Activated naive CD8-positive, alpha-beta T cell (primary cell): Measurements from ENCODE around the gene GALNT15.

Experiments used
- H3K27ac Mint-ChIP-seq: one replicate; pipeline ENCODE4 v1.8.0; 2021; ENCODE audit warnings: mixed read lengths
- H3K27me3 Mint-ChIP-seq: one replicate; pipeline ENCODE4 v1.8.0; 2021; ENCODE audit warnings: mixed read lengths
- H3K36me3 Mint-ChIP-seq: one replicate; pipeline ENCODE4 v1.8.0; 2021; ENCODE audit warnings: mixed read lengths
- H3K4me1 Mint-ChIP-seq: one replicate; pipeline ENCODE4 v1.8.0; 2021; ENCODE audit warnings: low read depth, mixed read lengths
- H3K4me3 Mint-ChIP-seq: one replicate; pipeline ENCODE4 v1.8.0; 2021; ENCODE audit warnings: mild to moderate bottlenecking, mixed read lengths
- H3K9me3 Mint-ChIP-seq: one replicate; pipeline ENCODE4 v1.8.0; 2021; ENCODE audit warnings: low read depth, mixed read lengths

Gene GALNT15

DNA sequence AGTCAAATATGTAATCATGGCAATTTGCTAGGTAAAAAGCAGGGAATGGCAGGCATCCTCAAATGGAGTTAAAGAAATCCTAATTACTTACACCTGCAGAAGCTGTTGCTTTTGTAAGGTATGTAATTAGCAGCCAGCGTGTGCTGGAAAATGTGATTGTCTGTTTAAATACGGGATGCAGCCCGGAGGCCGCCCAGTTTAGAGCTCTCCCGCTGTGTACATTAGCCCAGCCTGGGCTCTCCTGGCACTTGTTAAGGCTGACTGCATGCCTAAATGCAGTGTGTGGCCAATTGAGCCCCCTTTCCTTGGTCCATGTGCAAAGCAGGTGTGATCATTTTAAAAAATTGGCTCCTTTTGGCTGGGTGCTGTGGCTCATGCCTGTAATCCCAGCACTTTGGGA is 81.2 kb downstream of the GALNT15 start:
- Mint-ChIP-seq H3K36me3 (no peaks in the 10 kb centered on the region), H3K4me1 (peaks cover 17% of the 10 kb centered on the region), H3K27me3 (no peaks in the 10 kb centered on the region), H3K27ac (no peak overlapping the region), H3K9me3 (no peaks in the 10 kb centered on the region), H3K4me3 (no peak overlapping the region)

DNA sequence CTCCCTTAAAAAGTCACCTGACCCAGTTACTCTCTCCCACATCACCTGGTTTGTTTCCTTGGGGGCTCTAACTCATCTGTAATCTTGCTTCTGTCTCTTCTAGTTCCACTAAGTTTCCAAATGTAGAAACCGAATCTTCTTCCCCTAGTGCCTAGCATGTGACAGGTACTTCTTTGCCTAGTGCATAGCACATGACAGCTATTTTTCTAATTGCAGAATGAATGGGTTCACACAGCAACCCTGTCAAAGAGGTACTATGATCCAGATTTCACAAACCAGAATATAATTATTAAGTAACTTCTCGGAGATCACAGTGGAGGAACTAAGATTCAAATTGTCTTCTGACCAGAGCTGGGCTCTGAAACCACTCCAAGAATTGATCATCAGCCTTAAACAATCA is 82.8 kb downstream of the GALNT15 start:
- Mint-ChIP-seq H3K4me1 (peaks cover 17% of the 10 kb centered on the region), H3K9me3 (no peaks in the 10 kb centered on the region), H3K4me3 (no peak overlapping the region), H3K27me3 (no peaks in the 10 kb centered on the region), H3K36me3 (no peaks in the 10 kb centered on the region), H3K27ac (no peak overlapping the region)

DNA sequence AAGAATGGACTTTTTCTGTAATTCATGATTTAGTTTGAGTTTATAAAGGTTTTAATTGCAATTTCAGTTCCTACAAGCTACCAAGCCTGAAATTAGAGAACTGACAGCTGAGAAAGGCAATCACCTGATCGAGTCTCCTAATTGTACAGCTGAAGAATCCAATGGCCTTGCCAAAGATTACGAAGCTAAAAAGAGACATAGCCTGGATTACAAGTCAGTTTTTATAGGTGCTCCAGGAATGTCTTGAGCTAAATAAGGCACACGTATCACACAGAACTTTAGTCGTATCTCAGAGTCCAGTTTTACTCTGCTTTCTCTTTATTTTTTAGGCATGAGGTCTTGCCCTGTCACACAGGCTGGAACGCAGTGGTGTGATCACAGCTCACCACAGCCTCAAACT is 83.7 kb downstream of the GALNT15 start:
- H3K27me3 Mint-ChIP-seq, result no peaks in the 10 kb centered on the region
- H3K4me1 Mint-ChIP-seq, result peaks cover 17% of the 10 kb centered on the region
- H3K4me3 Mint-ChIP-seq, result no peak overlapping the region
- no peaks in the 10 kb centered on the region for H3K36me3 Mint-ChIP-seq
- H3K27ac Mint-ChIP-seq, result no peak overlapping the region
- no peaks in the 10 kb centered on the region for H3K9me3 Mint-ChIP-seq

GRCh38 chr3:16258866-16259265 is 84.4 kb downstream of the GALNT15 start:
- H3K36me3 Mint-ChIP-seq, result no peaks in the 10 kb centered on the region
- no peaks in the 10 kb centered on the region for H3K27me3 Mint-ChIP-seq
- peaks cover 17% of the 10 kb centered on the region for H3K4me1 Mint-ChIP-seq
- no peak overlapping the region for H3K4me3 Mint-ChIP-seq
- H3K9me3 Mint-ChIP-seq, result no peaks in the 10 kb centered on the region
- H3K27ac Mint-ChIP-seq, result no peak overlapping the region

- H3K27me3 Mint-ChIP-seq, result no peaks in the 10 kb centered on the region
- no peaks in the 10 kb centered on the region for H3K9me3 Mint-ChIP-seq
- peaks cover 18% of the 10 kb centered on the region for H3K4me1 Mint-ChIP-seq
- no peaks in the 10 kb centered on the region for H3K36me3 Mint-ChIP-seq
- no peak overlapping the region for H3K4me3 Mint-ChIP-seq
- no peak overlapping the region for H3K27ac Mint-ChIP-seq
Observed at GRCh38 chr3:16260046-16260445, 85.6 kb downstream of the GALNT15 start.

DNA sequence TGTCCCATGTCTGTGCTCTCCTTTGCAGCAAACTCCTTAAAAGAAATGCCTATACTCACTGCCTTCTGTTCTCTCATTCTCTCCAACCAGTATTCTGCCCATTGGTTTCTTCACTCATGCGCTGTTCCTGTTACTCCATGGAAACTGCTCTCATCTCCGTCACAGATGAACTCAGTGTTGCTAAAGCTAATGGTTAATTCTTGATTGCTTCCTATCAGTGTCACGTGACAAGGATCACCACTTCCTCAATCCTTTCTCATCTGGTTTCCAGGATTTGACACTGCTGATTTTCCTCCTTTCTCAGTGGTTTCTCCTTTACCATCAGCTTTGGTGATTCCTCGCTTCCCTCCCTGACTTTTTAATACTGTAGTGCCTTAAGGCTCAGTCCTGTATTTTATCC is 87.7 kb downstream of the GALNT15 start:
- Mint-ChIP-seq H3K27ac (no peak overlapping the region), H3K27me3 (no peaks in the 10 kb centered on the region), H3K4me3 (no peak overlapping the region), H3K4me1 (peaks cover 30% of the 10 kb centered on the region), H3K36me3 (no peaks in the 10 kb centered on the region), H3K9me3 (no peaks in the 10 kb centered on the region)

GRCh38 chr3:16264174-16264707 is 89.8 kb downstream of the GALNT15 start:
- Mint-ChIP-seq H3K27ac (peak overlapping the region; percentile 100), H3K4me1 (peaks cover 38% of the 10 kb centered on the region), H3K36me3 (no peaks in the 10 kb centered on the region), H3K27me3 (no peaks in the 10 kb centered on the region), H3K9me3 (no peaks in the 10 kb centered on the region), H3K4me3 (peak overlapping the region; percentile 99)

DNA sequence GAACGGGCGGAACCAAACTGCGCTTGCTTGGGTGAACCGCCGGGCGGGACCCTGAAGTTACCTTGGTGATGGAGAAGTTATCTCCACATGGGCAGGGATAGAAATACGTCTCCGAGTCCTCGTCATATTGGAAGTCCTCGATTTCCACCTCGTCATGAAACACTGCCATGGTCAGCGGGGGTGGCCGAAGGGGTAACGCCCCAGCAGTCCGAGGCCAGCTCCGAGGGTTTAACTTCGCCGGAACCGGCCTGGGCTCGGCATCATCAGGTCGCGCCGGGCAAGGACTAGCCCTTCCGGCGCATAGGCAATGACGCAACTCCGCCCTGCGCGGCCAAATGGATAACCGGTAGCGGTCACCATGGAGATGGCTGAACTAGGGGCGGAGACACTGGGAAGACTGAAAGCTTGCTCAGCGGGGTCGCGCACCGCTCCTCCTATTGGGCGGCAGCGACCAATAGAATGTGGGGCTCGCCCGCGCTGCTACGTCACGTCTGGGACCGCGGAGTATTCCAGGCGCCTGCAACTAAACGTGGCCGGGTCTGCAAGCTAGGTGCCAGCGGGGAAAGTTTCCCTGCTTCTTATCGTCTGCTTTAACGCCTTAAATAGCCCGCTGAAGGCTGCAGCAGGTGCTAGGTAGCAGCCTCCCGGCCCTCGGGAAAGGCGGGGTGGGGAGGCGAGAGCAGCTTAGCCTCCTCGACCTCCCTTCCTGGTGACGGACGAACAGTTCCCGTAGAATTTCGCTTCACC is 90.4 kb downstream of the GALNT15 start, which contains the start of the genes DPH3 and OXNAD1:
Gene DPH3 (minus strand): TSS at position 236 of the 747 bp plus-strand sequence. CDS start 67 bp downstream, at position 169.
Gene OXNAD1 (plus strand): TSS at position 505 of the 747 bp plus-strand sequence. CDS start 5,741 bp downstream, outside the sequence.
- Mint-ChIP-seq H3K4me3 (peak within 1 kb of the TSS; percentile 99), H3K27me3 (no peaks in the 10 kb centered on the region), H3K27ac (peak within 1 kb of the TSS; percentile 100), H3K9me3 (no peaks in the 10 kb centered on the region), H3K4me1 (peaks cover 34% of the 10 kb centered on the region), H3K36me3 (no peaks in the 10 kb centered on the region)

DNA sequence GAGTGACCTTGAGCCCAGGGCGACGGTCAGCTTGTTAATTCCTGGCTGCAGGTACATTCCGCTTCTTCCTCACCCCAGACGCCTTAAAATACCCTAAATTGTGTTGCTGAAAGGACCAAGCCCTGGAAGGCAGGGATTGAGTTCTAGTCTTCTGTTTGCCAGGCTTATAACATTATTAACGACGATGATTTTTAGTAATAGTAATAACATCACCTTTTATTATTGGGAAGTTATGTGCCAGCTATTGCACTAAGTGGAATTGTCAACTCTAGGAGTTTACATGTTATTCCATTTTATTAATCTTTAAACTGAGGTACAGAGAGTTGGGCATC is 90.9 kb downstream of the GALNT15 start:
- Mint-ChIP-seq H3K36me3 (no peaks in the 10 kb centered on the region), H3K4me1 (peaks cover 33% of the 10 kb centered on the region), H3K27ac (peak overlapping the region; percentile 100), H3K27me3 (no peaks in the 10 kb centered on the region), H3K9me3 (no peaks in the 10 kb centered on the region), H3K4me3 (peak overlapping the region; percentile 99)

- H3K4me1 Mint-ChIP-seq, result peaks cover 33% of the 10 kb centered on the region
- H3K27ac Mint-ChIP-seq, result peak overlapping the region; percentile 25
- peak overlapping the region; percentile 21 for H3K4me3 Mint-ChIP-seq
- H3K36me3 Mint-ChIP-seq, result peaks cover 2% of the 10 kb centered on the region
- no peaks in the 10 kb centered on the region for H3K9me3 Mint-ChIP-seq
- H3K27me3 Mint-ChIP-seq, result no peaks in the 10 kb centered on the region
Observed at GRCh38 chr3:16266714-16267113, 92.2 kb downstream of the GALNT15 start.

DNA sequence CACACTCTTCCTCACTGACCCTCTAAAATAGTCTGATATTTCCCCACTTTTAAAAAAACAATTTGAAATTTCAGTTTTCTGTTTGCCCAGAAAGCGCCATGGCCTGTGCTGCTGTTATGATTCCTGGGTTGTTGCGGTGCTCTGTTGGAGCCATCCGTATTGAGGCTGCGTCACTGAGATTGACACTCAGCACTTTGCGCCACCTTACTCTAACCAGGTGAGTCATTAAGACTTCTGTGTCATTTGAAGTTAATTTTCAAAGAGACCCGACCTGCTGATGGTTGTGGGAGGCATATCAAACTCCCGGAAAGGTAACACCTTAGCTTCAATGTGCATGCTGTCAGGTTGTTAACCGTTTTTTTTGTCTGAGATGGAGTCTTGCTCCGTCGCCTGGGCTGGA is 96.4 kb downstream of the GALNT15 start:
- Mint-ChIP-seq H3K27me3 (no peaks in the 10 kb centered on the region), H3K4me1 (peaks cover 24% of the 10 kb centered on the region), H3K9me3 (no peaks in the 10 kb centered on the region), H3K4me3 (no peak overlapping the region), H3K27ac (no peak overlapping the region), H3K36me3 (peaks cover 17% of the 10 kb centered on the region)

DNA sequence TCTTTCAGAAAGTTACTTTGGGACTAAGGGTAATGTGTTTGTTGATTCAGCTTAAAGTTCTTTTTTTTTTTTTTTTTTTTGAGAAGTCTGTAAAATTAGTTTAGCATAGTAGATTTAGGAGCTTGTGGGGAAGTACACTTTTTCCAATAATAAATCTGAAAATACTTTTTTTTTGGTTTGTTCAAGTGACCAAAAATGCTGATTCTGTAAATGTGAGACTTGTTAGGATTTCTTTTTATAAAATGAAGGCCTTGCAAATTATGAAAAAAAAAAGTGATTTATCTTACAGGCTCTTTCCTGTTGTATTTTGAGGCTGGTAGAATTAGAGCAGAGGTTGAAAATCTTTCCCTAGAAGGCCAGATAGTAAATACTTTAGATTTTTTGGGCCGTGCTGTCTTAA is 98.1 kb downstream of the GALNT15 start:
- no peaks in the 10 kb centered on the region for H3K9me3 Mint-ChIP-seq
- H3K27me3 Mint-ChIP-seq, result no peaks in the 10 kb centered on the region
- H3K4me1 Mint-ChIP-seq, result peaks cover 10% of the 10 kb centered on the region
- peaks cover 22% of the 10 kb centered on the region for H3K36me3 Mint-ChIP-seq
- no peak overlapping the region for H3K4me3 Mint-ChIP-seq
- no peak overlapping the region for H3K27ac Mint-ChIP-seq

DNA sequence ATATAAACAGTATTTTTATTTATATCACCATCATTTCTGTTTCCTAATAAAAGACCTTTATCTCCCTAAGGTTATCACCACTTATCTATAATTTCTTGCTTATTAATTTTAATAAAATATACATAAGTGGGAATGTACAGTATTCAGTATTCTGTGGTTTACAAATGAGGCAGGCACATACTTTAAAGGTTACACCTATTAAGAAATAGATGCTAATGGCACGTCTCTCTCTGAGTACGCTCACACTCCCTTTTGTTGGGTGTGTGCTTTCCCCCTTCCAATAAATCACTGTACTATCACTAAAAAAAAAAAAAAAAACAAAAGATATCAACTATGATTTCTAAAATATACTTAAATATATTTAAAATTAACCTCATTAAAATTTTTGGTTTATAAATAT is 99.4 kb downstream of the GALNT15 start:
- Mint-ChIP-seq H3K4me3 (no peak overlapping the region), H3K9me3 (no peaks in the 10 kb centered on the region), H3K36me3 (peaks cover 24% of the 10 kb centered on the region), H3K27me3 (no peaks in the 10 kb centered on the region), H3K27ac (no peak overlapping the region), H3K4me1 (peaks cover 2% of the 10 kb centered on the region)

GRCh38 chr3:16277471-16277870 is 103.0 kb downstream of the GALNT15 start:
- Mint-ChIP-seq H3K4me3 (no peak overlapping the region), H3K36me3 (peaks cover 24% of the 10 kb centered on the region), H3K4me1 (peaks cover 2% of the 10 kb centered on the region), H3K9me3 (no peaks in the 10 kb centered on the region), H3K27ac (no peak overlapping the region), H3K27me3 (no peaks in the 10 kb centered on the region)

- no peaks in the 10 kb centered on the region for H3K9me3 Mint-ChIP-seq
- no peak overlapping the region for H3K4me3 Mint-ChIP-seq
- H3K27ac Mint-ChIP-seq, result no peak overlapping the region
- H3K27me3 Mint-ChIP-seq, result no peaks in the 10 kb centered on the region
- H3K36me3 Mint-ChIP-seq, result peaks cover 29% of the 10 kb centered on the region
- peaks cover 10% of the 10 kb centered on the region for H3K4me1 Mint-ChIP-seq
Observed at GRCh38 chr3:16279010-16279801, 104.7 kb downstream of the GALNT15 start.
